ENCODE results near the gene MAP3K2. TPM values are rescaled to one million over a fixed set of nuclear protein-coding genes. Genes with fewer than 3 reads are reported as not detected.

MAP3K2 gene
- total RNA-seq, 2 donors from 2014 or later: 91.0 to 100 TPM

GRCh38 chr2:127407091-127407490, 19.3 kb upstream of the MAP3K2 start:
- peaks cover 12% of the 10 kb centered on the region for H3K4me1 Mint-ChIP-seq
- ATAC-seq: no peak
- H3K4me3 Mint-ChIP-seq: peak overlapping the region; percentile 82
- DNase-seq: no peak
- H3K27me3 Mint-ChIP-seq: peaks cover 8% of the 10 kb centered on the region
- peak overlapping the region; percentile 51 for H3K27ac Mint-ChIP-seq
- H3K36me3 Mint-ChIP-seq (ENCODE audit: low read depth): no peaks in the 10 kb centered on the region
- H3K9me3 ChIP-seq (ENCODE audit: control insufficient read depth, low read length, poor library complexity, severe bottlenecking): no peaks in the 10 kb centered on the region

DNA sequence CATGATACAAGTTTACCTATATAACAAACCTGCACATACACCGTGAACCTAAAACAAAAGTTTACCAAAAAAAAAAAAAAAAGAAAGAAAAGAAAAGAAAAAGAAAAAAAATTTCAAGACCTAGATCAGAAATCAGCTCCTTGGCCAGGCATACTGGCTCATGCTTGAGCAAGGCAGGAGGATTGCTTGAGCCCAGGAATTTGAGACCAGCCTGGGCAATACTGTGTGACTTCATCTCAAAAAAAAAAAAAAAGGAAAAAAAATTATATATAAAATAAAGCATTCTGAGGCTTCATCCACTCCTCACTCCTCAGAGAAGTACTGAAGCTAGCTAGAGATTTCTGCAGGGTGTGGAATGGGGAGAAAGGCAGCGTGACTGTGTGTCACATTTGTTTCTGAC, 18.7 kb upstream of the MAP3K2 start:
- ATAC-seq (no peak), DNase-seq (no peak)
- H3K36me3 Mint-ChIP-seq (ENCODE audit: low read depth): no peaks in the 10 kb centered on the region
- H3K27ac Mint-ChIP-seq: no peak overlapping the region
- H3K27me3 Mint-ChIP-seq: peaks cover 14% of the 10 kb centered on the region
- no peaks in the 10 kb centered on the region for H3K9me3 ChIP-seq (ENCODE audit: control insufficient read depth, low read length, poor library complexity, severe bottlenecking)
- peaks cover 10% of the 10 kb centered on the region for H3K4me1 Mint-ChIP-seq
- H3K4me3 Mint-ChIP-seq: no peak overlapping the region

DNA sequence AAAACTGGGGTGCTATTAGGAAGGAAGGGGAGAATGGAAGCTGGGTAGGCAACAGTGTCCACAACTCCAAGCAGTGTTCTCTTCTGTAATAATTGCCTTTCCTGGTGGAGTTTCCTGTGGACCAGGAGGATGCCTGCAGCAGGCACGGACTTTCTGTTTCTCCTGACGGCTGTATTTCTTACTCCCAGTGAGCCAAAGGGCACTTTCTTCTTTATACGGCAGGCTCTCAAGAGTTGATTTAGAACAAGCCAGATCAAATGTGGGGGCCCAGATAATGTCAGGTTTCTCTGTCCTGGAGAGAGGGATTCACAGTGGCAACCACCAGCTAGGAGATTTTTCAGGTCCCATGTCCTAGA, 17.5 kb upstream of the MAP3K2 start:
- H3K9me3 ChIP-seq (ENCODE audit: control insufficient read depth, low read length, poor library complexity, severe bottlenecking): no peaks in the 10 kb centered on the region
- DNase-seq: no peak
- ATAC-seq: no peak
- Mint-ChIP-seq H3K27me3 (peaks cover 14% of the 10 kb centered on the region), H3K36me3 (ENCODE audit: low read depth) (no peaks in the 10 kb centered on the region), H3K27ac (no peak overlapping the region), H3K4me1 (peaks cover 2% of the 10 kb centered on the region), H3K4me3 (no peak overlapping the region)

DNA sequence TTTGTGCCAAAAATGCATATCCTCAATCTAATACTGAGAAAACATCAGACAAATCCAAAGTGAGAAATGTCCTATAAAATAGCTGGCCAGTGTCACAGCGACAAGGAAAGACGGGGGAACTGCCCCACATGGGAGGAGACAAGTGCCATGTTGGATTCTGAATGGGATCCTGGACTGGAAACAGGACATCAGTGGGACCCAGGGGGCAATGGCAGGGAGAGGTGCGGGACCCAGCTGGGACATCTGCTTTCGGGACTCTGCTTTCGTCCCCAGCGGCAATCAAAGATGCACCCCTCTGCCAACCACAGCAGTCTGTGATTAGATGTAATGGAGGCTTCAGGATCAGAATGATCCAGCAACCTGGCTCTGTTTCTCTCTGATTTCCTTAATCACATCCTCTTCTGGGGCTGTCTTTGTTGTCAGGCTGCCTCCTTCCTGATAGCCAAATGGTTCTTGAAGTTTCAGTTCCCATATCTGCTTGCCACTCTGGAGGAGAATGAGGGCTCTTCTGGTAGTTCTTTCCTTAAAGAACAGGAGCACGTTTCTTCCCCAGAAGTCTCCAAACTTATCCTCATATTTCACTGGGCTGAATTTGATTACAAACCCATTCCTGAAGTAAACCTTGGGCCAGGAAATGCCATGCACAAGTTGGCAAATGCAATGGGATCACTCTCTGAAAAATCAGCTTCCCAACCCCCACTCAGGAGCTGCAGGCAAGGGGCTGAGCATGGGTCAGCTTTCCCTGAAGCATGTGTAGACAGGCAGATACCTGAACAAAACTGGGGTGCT, 16.9 kb upstream of the MAP3K2 start:
- no peak overlapping the region for H3K4me3 Mint-ChIP-seq
- peaks cover 14% of the 10 kb centered on the region for H3K27me3 Mint-ChIP-seq
- DNase-seq: no peak
- no peak overlapping the region for H3K27ac Mint-ChIP-seq
- H3K4me1 Mint-ChIP-seq: peaks cover 2% of the 10 kb centered on the region
- H3K36me3 Mint-ChIP-seq (ENCODE audit: low read depth): no peaks in the 10 kb centered on the region
- ATAC-seq: no peak
- no peaks in the 10 kb centered on the region for H3K9me3 ChIP-seq (ENCODE audit: control insufficient read depth, low read length, poor library complexity, severe bottlenecking)

DNA sequence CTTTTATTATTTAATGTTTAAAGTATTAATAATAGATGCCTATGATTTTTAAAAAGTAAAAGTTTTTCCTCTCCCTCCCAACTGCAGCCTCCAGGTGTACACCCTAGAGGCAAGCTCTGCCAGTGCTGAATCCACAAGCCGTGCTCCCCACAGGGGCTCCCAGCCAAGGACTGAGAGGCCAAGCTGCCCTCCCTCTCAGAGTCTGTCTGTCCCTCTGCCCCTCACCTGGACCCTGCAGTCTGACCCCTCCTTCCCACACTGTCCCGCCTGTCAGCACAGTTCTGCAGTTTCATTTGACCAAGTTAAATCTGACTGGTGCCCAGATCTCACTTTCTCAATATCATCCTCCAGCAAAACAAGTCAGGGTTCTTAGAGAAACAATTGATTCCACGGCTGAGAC, 15.7 kb upstream of the MAP3K2 start:
- H3K4me1 Mint-ChIP-seq: peaks cover 2% of the 10 kb centered on the region
- peaks cover 3% of the 10 kb centered on the region for H3K36me3 Mint-ChIP-seq (ENCODE audit: low read depth)
- H3K27ac Mint-ChIP-seq: peak overlapping the region; percentile 53
- peaks cover 23% of the 10 kb centered on the region for H3K27me3 Mint-ChIP-seq
- ATAC-seq (no peak), DNase-seq (no peak)
- H3K4me3 Mint-ChIP-seq: no peak overlapping the region
- H3K9me3 ChIP-seq (ENCODE audit: control insufficient read depth, low read length, poor library complexity, severe bottlenecking): no peaks in the 10 kb centered on the region

- Mint-ChIP-seq H3K36me3 (ENCODE audit: low read depth) (peaks cover 6% of the 10 kb centered on the region), H3K4me1 (no peaks in the 10 kb centered on the region), H3K27ac (no peak overlapping the region), H3K4me3 (no peak overlapping the region), H3K27me3 (peaks cover 34% of the 10 kb centered on the region)
- DNase-seq: no peak
- ATAC-seq: no peak
- H3K9me3 ChIP-seq (ENCODE audit: control insufficient read depth, low read length, poor library complexity, severe bottlenecking): no peaks in the 10 kb centered on the region
These were observed 14.3 kb upstream of the MAP3K2 start for GRCh38 chr2:127401757-127402695.

DNA sequence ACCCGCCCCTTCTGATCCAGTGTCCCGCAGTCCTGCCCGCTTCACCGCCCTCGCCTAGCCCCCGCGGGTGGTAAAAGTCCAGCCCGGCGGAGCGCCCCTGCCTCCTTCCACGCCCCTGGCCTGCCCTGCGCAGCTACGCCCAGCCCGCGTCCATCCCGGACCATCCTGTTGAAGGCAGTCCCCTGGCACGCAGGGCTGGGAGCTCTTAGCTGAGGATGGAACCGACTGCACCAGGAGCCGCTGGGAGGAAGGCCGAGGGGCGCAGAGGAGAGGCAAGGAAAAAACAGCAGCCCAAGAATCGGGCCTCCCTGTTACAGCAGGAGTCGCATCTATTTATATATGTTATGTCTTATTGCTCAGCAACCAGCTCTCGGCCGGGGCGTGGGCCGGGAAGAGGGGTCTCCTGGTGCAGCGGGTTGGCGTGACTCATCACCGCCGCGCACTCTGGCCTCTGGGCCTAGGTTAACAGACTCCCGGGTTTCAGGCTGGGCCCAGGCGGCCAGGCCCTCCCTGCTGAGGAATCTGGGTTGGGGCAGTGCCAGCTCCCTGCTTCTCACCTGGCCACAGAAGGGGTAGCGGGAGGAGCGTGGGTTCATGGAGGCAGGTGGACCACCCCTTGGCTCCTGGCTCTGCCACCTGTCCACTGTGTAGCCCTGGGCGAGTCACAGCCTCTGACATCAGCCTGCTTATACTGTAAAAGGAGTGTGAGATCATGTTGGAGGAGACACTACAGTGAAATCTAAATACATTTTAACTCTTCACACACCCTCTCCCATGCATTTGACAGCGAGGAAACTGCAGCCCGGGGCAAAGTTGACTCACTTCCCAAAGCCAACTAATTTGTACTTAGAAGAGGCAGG, 13.4 kb upstream of the MAP3K2 start:
- H3K9me3 ChIP-seq (ENCODE audit: control insufficient read depth, low read length, poor library complexity, severe bottlenecking): no peaks in the 10 kb centered on the region
- Mint-ChIP-seq H3K27ac (no peak overlapping the region), H3K4me3 (no peak overlapping the region), H3K27me3 (peaks cover 34% of the 10 kb centered on the region), H3K36me3 (ENCODE audit: low read depth) (peaks cover 6% of the 10 kb centered on the region), H3K4me1 (no peaks in the 10 kb centered on the region)
- ATAC-seq: no peak
- no peak for DNase-seq

DNA sequence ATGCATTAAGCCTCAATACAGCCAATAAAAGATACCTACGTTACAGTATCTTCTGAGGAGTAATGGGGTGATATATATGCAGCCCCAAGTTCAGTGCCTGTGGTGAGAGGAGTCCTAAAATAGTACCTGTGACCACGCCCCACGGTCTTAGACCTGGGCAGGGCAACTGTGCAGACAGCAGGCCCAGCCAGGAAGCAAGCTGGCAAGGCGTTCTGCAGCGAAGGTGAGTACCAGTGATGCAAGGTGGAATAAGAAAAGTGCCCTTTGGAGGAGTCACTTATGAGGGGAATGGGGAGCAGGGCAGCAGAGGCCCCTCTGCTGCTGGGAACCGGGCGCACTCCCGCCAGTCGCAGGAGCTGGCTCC, 12.7 kb upstream of the MAP3K2 start:
- Mint-ChIP-seq H3K4me3 (no peak overlapping the region), H3K27me3 (peaks cover 34% of the 10 kb centered on the region), H3K27ac (no peak overlapping the region), H3K4me1 (no peaks in the 10 kb centered on the region), H3K36me3 (ENCODE audit: low read depth) (peaks cover 6% of the 10 kb centered on the region)
- H3K9me3 ChIP-seq (ENCODE audit: control insufficient read depth, low read length, poor library complexity, severe bottlenecking): no peaks in the 10 kb centered on the region
- no peak for DNase-seq
- ATAC-seq: no peak

GRCh38 chr2:127398239-127398590, 10.4 kb upstream of the MAP3K2 start:
- H3K9me3 ChIP-seq (ENCODE audit: control insufficient read depth, low read length, poor library complexity, severe bottlenecking): no peaks in the 10 kb centered on the region
- peak; percentile 51 for ATAC-seq
- peaks cover 28% of the 10 kb centered on the region for H3K27me3 Mint-ChIP-seq
- H3K27ac Mint-ChIP-seq: no peak overlapping the region
- no peak for DNase-seq
- H3K4me1 Mint-ChIP-seq: no peaks in the 10 kb centered on the region
- peaks cover 6% of the 10 kb centered on the region for H3K36me3 Mint-ChIP-seq (ENCODE audit: low read depth)
- no peak overlapping the region for H3K4me3 Mint-ChIP-seq

GRCh38 chr2:127397568-127398238, 9.9 kb upstream of the MAP3K2 start:
- H3K9me3 ChIP-seq (ENCODE audit: control insufficient read depth, low read length, poor library complexity, severe bottlenecking): no peaks in the 10 kb centered on the region
- ATAC-seq (no peak), DNase-seq (no peak)
- H3K4me3 Mint-ChIP-seq: no peak overlapping the region
- peaks cover 28% of the 10 kb centered on the region for H3K27me3 Mint-ChIP-seq
- H3K27ac Mint-ChIP-seq: no peak overlapping the region
- H3K4me1 Mint-ChIP-seq: no peaks in the 10 kb centered on the region
- peaks cover 6% of the 10 kb centered on the region for H3K36me3 Mint-ChIP-seq (ENCODE audit: low read depth)

GRCh38 chr2:127394492-127394891, 6.7 kb upstream of the MAP3K2 start:
- Mint-ChIP-seq H3K27me3 (peaks cover 19% of the 10 kb centered on the region), H3K36me3 (ENCODE audit: low read depth) (peaks cover 6% of the 10 kb centered on the region), H3K4me1 (peaks cover 6% of the 10 kb centered on the region), H3K4me3 (no peak overlapping the region), H3K27ac (no peak overlapping the region)
- ATAC-seq (no peak), DNase-seq (no peak)
- H3K9me3 ChIP-seq (ENCODE audit: control insufficient read depth, low read length, poor library complexity, severe bottlenecking): no peaks in the 10 kb centered on the region

DNA sequence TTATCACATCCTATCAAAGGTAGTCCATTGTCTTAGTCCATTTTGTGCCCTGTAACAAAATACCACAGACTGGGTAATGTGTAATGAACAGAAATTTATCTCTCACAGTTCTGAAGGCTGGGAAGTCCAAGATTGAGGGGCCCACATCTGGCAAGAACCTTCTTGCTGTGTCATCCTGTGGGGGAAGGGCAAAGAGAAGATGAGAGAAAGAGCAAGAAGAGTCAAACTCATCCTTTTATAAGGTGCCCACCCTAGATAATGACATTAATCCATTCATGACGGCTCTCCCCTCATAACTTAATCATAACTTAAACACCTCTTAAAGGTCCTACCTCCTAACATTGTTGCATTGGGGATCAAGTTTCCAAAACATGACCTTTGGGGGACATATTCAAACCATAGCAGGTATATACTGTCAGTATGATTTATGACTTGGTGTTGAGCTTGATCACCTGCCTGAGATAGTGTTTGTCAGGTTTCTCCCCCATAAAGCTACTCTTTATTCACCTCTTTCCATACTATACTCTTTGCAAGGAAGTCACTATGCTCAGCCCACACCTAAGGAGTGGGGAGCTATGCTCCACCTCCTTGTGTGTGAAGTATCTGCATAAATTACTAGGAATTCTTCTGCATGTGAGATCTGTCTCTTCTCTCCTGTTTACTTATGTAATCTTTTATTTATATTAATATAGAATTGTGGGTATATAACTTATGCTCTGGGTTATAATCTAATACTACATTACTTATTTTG, 5.2 kb upstream of the MAP3K2 start:
- Mint-ChIP-seq H3K4me1 (peaks cover 18% of the 10 kb centered on the region), H3K27ac (no peak overlapping the region), H3K36me3 (ENCODE audit: low read depth) (peaks cover 4% of the 10 kb centered on the region), H3K27me3 (peaks cover 8% of the 10 kb centered on the region), H3K4me3 (no peak overlapping the region)
- DNase-seq: no peak
- H3K9me3 ChIP-seq (ENCODE audit: control insufficient read depth, low read length, poor library complexity, severe bottlenecking): no peaks in the 10 kb centered on the region
- ATAC-seq: no peak

Measured in T-helper 17 cell (primary cell).